WTC11 (cell line): ENCODE measurements around the gene IER2. TPM values are rescaled to one million over a fixed set of nuclear protein-coding genes. Genes with fewer than 3 reads are reported as not detected.

ENCODE experiments used
- AFF4 ChIP-seq: sonication (generic); formaldehyde crosslinking; IDR thresholded peaks from 2 replicates; pipeline ENCODE4 v1.8.1; 2023; ENCODE audit warnings: mild to moderate bottlenecking, missing genetic modification reagents, borderline replicate concordance
- ATF1 ChIP-seq: sonication (generic); formaldehyde crosslinking; IDR thresholded peaks from 2 replicates; pipeline ENCODE4 v1.8.1; 2023; ENCODE audit warnings: mild to moderate bottlenecking, moderate library complexity, missing genetic modification reagents
- ATF6 ChIP-seq: sonication (generic); formaldehyde crosslinking; IDR thresholded peaks from 2 replicates; pipeline ENCODE4 v1.8.1; 2023; ENCODE audit warnings: mild to moderate bottlenecking, missing genetic modification reagents
- CREM ChIP-seq: sonication (generic); formaldehyde crosslinking; IDR thresholded peaks from 2 replicates; pipeline ENCODE4 v1.8.1; 2022; ENCODE audit warnings: mild to moderate bottlenecking, missing genetic modification reagents, moderate library complexity
- HMGXB4 ChIP-seq: sonication (generic); formaldehyde crosslinking; IDR thresholded peaks from 2 replicates; pipeline ENCODE4 v1.8.1; 2023; ENCODE audit warnings: mild to moderate bottlenecking, moderate library complexity, missing genetic modification reagents
- MLX ChIP-seq: sonication (generic); formaldehyde crosslinking; IDR thresholded peaks from 2 replicates; pipeline ENCODE4 v1.8.1; 2023; ENCODE audit warnings: mild to moderate bottlenecking, missing genetic modification reagents, moderate library complexity
- MXD4 ChIP-seq: fragments of 250-450 bp; sonication (Bioruptor Pico); IDR thresholded peaks from 2 replicates; pipeline ENCODE4 v1.8.0; 2021; ENCODE audit warnings: mild to moderate bottlenecking, moderate library complexity, borderline replicate concordance
- MYBL2 ChIP-seq: sonication (generic); formaldehyde crosslinking; IDR thresholded peaks from 2 replicates; pipeline ENCODE4 v1.8.1; 2023; ENCODE audit warnings: mild to moderate bottlenecking, moderate library complexity, missing genetic modification reagents
- OVOL2 ChIP-seq: fragments of 250-450 bp; sonication (Bioruptor Pico); IDR thresholded peaks from 2 replicates; pipeline ENCODE4 v1.9.0; 2021; ENCODE audit warnings: mild to moderate bottlenecking, borderline replicate concordance
- RELA ChIP-seq: sonication (generic); formaldehyde crosslinking; IDR thresholded peaks from 2 replicates; pipeline ENCODE4 v1.8.1; 2022; ENCODE audit warnings: missing genetic modification reagents, mild to moderate bottlenecking, borderline replicate concordance
- SP1 ChIP-seq: sonication (generic); formaldehyde crosslinking; conservative IDR thresholded peaks from 2 replicates; pipeline ENCODE4 v1.8.1; 2022; ENCODE audit warnings: missing genetic modification reagents
- ZNF423 ChIP-seq: fragments of 250-450 bp; sonication (Bioruptor Pico); IDR thresholded peaks from 2 replicates; pipeline ENCODE4 v2.1.2; 2022; ENCODE audit warnings: mild to moderate bottlenecking, moderate library complexity
- total RNA-seq: library from RNA; stranded (reverse); gene quantifications from 3 replicates; pipeline ENCODE4 v1.2.3, GENCODE V29; 2021
- TF ChIP-seq, protein P1 (sequence below): sonication (generic); formaldehyde crosslinking; IDR thresholded peaks from 2 replicates; pipeline ENCODE4 v1.8.0; 2022; ENCODE audit warnings: missing genetic modification reagents
- TF ChIP-seq, protein P2 (sequence below): sonication (generic); formaldehyde crosslinking; IDR thresholded peaks from 2 replicates; pipeline ENCODE4 v1.8.1; 2022; ENCODE audit warnings: low read depth, mild to moderate bottlenecking, moderate library complexity, missing genetic modification reagents, borderline replicate concordance
- TF ChIP-seq, protein P3 (sequence below): sonication (generic); formaldehyde crosslinking; IDR thresholded peaks from 2 replicates; pipeline ENCODE4 v1.8.0; 2023; ENCODE audit warnings: missing genetic modification reagents, mild to moderate bottlenecking, borderline replicate concordance
- TF ChIP-seq, protein P4 (sequence below): sonication (generic); formaldehyde crosslinking; IDR thresholded peaks from 2 replicates; pipeline ENCODE4 v1.8.1; 2023; ENCODE audit warnings: mild to moderate bottlenecking, missing genetic modification reagents, moderate library complexity

IER2 gene
- total RNA-seq, 1 experiment from 2014 or later, result 138 TPM

DNA sequence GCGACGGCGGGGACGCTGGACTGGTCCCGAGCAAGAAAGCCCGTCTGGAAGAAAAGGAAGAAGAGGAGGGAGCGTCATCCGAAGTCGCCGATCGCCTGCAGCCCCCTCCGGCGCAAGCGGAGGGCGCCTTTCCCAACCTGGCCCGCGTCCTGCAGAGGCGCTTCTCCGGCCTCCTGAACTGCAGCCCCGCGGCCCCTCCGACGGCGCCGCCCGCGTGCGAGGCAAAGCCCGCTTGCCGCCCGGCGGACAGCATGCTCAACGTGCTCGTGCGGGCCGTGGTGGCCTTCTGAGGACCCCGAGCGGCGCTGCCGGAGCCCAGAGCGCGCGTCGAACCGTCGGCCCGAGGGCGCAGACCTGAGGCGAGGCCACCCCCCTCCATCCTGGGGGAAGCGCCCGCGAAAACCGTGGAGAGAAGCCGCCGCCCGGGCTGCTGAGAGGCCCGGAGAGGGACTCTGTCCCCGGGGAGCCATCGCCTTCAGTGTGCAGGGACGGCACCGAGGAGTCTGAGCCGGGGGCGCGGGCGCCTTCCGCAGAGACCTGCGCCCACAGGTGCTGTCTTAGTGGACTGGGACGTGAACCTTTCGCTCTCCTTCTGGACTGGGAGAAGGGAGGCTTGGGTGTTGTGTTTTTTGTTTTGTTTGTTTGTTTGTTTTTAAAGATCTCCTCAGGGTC lies 3.5 kb downstream of the IER2 start (continued):
- TF ChIP-seq, protein P1, sequence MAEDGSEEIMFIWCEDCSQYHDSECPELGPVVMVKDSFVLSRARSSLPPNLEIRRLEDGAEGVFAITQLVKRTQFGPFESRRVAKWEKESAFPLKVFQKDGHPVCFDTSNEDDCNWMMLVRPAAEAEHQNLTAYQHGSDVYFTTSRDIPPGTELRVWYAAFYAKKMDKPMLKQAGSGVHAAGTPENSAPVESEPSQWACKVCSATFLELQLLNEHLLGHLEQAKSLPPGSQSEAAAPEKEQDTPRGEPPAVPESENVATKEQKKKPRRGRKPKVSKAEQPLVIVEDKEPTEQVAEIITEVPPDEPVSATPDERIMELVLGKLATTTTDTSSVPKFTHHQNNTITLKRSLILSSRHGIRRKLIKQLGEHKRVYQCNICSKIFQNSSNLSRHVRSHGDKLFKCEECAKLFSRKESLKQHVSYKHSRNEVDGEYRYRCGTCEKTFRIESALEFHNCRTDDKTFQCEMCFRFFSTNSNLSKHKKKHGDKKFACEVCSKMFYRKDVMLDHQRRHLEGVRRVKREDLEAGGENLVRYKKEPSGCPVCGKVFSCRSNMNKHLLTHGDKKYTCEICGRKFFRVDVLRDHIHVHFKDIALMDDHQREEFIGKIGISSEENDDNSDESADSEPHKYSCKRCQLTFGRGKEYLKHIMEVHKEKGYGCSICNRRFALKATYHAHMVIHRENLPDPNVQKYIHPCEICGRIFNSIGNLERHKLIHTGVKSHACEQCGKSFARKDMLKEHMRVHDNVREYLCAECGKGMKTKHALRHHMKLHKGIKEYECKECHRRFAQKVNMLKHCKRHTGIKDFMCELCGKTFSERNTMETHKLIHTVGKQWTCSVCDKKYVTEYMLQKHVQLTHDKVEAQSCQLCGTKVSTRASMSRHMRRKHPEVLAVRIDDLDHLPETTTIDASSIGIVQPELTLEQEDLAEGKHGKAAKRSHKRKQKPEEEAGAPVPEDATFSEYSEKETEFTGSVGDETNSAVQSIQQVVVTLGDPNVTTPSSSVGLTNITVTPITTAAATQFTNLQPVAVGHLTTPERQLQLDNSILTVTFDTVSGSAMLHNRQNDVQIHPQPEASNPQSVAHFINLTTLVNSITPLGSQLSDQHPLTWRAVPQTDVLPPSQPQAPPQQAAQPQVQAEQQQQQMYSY (CRISPR knock-in tag), result peak; percentile 7; the same call in 1 of the 2 replicates
- no peak for TF ChIP-seq CREM (CRISPR knock-in tag)
- TF ChIP-seq MYBL2 (CRISPR knock-in tag), result no peak
- TF ChIP-seq RELA, result no peak
- TF ChIP-seq, protein P2, sequence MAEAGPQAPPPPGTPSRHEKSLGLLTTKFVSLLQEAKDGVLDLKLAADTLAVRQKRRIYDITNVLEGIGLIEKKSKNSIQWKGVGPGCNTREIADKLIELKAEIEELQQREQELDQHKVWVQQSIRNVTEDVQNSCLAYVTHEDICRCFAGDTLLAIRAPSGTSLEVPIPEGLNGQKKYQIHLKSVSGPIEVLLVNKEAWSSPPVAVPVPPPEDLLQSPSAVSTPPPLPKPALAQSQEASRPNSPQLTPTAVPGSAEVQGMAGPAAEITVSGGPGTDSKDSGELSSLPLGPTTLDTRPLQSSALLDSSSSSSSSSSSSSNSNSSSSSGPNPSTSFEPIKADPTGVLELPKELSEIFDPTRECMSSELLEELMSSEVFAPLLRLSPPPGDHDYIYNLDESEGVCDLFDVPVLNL (CRISPR knock-in tag), result no peak
- TF ChIP-seq MLX (CRISPR knock-in tag), result no peak
- no peak for TF ChIP-seq ZNF423 (CRISPR knock-in tag)
- TF ChIP-seq OVOL2 (CRISPR knock-in tag), result no peak
- no peak for TF ChIP-seq SP1 (CRISPR knock-in tag)
- peak; percentile 24; the same call in 1 of the 2 replicates for TF ChIP-seq HMGXB4
- no peak; the same call in 1 of the 2 replicates for TF ChIP-seq AFF4
- TF ChIP-seq, protein P3, sequence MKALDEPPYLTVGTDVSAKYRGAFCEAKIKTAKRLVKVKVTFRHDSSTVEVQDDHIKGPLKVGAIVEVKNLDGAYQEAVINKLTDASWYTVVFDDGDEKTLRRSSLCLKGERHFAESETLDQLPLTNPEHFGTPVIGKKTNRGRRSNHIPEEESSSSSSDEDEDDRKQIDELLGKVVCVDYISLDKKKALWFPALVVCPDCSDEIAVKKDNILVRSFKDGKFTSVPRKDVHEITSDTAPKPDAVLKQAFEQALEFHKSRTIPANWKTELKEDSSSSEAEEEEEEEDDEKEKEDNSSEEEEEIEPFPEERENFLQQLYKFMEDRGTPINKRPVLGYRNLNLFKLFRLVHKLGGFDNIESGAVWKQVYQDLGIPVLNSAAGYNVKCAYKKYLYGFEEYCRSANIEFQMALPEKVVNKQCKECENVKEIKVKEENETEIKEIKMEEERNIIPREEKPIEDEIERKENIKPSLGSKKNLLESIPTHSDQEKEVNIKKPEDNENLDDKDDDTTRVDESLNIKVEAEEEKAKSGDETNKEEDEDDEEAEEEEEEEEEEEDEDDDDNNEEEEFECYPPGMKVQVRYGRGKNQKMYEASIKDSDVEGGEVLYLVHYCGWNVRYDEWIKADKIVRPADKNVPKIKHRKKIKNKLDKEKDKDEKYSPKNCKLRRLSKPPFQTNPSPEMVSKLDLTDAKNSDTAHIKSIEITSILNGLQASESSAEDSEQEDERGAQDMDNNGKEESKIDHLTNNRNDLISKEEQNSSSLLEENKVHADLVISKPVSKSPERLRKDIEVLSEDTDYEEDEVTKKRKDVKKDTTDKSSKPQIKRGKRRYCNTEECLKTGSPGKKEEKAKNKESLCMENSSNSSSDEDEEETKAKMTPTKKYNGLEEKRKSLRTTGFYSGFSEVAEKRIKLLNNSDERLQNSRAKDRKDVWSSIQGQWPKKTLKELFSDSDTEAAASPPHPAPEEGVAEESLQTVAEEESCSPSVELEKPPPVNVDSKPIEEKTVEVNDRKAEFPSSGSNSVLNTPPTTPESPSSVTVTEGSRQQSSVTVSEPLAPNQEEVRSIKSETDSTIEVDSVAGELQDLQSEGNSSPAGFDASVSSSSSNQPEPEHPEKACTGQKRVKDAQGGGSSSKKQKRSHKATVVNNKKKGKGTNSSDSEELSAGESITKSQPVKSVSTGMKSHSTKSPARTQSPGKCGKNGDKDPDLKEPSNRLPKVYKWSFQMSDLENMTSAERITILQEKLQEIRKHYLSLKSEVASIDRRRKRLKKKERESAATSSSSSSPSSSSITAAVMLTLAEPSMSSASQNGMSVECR (CRISPR knock-in tag), result no peak
- TF ChIP-seq MXD4 (CRISPR knock-in tag), result no peak
- no peak for TF ChIP-seq ATF1 (CRISPR knock-in tag)
- TF ChIP-seq, protein P4, sequence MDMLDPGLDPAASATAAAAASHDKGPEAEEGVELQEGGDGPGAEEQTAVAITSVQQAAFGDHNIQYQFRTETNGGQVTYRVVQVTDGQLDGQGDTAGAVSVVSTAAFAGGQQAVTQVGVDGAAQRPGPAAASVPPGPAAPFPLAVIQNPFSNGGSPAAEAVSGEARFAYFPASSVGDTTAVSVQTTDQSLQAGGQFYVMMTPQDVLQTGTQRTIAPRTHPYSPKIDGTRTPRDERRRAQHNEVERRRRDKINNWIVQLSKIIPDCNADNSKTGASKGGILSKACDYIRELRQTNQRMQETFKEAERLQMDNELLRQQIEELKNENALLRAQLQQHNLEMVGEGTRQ, result no peak
- no peak for TF ChIP-seq ATF6 (CRISPR knock-in tag)
